HG02759 (cell line): Measurements from ENCODE around the gene ARHGAP26.
A peak's percentile ranks its signal among the peaks of the same experiment; 100 is the strongest.

Experiments
- ATAC-seq: cut with Tn5 transposase; IDR thresholded peaks from one replicate; pipeline ENCODE4 v1.9.1; 2021; ENCODE audit warnings: mild to moderate bottlenecking, moderate library complexity; ENCODE audit not compliant: unreplicated experiment

ARHGAP26 gene

DNA sequence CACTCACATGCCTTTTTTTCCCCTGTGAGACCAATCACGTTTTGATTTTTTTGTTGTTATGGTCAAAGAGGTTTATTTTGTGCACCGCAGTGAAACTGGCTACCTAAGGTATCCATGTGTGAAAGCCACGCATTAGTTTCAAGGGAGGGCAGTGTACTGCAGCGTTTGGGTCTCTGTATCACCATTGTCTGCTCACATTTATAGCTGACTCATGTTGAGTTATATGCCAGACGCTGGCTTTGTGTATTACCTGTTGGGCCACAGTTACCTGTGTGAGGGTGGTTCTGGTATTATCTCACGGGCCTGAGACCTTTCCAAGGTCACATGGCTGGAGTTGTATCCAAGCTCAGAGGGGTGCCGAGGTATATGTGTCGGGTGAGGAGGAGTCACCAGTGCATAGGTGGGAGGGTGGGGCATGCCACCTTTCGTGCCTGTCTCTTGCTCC lies 75.8 kb downstream of the ARHGAP26 start:
- peak; percentile 55 for ATAC-seq

DNA sequence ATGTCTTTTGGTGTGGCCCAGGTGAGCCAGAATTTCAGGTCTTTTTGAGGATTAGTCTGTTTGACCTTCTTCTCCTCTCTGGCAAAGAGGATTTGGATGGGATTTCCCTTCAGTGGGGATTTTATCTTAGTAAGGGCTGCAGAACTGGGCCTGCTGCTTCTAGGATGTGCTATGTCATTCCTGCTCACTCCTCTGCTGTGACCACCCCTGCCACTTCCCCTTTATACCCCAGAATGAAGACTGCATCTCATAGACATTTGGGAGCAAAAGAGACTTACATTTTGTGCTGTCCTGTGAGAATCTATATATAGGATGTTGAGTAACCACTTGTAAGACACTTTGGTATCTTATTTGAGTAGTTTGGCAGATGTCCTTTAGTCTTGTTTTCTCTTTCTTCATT lies 76.2 kb downstream of the ARHGAP26 start:
- peak; percentile 32 for ATAC-seq

DNA sequence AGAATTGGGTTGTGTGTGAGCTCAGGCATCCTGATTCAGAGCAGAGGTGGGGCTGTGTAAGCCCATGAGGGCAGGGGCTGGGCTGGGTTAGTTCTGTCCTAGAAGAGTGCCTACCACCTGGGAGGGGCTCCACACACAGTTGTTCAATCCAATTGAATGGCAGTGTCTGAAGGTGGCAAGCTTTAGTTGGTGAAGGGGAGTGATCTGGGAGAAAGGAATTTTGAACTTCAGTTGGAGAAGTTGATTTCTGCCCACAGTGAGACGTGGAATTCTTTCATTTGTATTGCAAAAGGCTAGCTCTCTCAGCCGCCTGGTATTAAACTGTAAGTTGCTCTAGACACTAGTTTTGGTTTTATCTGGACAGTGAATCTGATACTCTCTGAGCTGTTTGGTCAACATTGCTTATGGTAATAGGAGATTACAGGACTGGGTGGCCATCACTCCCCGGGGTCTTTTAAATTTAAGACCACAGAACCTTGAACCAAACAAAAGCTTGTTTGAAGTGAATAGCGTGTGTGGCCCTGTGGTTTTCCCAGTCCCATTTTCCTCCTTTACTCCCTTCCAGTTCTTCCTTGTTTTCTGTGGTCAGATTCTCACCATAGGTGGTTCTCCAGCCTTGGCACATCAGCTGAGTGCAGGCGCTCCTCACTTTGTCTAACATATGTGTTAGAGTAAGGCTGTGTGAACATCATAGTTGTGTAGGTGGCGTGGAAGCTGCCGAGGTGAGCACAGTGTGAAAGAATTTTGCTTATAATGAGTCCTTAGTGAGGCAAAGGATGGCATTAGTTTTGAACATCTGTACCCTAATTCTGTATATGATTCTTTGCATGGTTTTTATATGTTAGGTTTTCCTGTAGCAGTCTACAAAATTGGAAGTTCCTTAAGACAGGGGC lies 78.0 kb downstream of the ARHGAP26 start:
- ATAC-seq, result no peak

DNA sequence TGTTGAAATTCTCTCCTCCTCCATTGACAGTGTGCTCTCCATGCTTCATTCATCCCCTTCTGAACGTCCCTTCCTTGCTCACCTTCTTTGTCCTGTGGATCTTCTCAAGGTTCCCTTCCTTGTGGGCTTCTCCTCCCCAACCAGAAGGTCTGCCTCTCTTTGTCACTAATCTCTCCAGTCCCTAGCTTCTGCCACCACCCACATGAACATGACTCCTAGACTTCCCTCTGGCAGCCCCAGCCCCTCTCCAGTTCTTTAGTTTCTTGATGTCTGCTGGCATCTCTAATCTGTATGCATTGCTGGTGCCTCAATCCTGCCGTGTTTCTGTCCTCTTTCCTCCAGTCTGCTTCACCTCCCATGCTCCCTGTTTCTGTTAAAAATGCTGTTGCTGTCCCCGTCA lies 79.3 kb downstream of the ARHGAP26 start:
- ATAC-seq, result no peak

DNA sequence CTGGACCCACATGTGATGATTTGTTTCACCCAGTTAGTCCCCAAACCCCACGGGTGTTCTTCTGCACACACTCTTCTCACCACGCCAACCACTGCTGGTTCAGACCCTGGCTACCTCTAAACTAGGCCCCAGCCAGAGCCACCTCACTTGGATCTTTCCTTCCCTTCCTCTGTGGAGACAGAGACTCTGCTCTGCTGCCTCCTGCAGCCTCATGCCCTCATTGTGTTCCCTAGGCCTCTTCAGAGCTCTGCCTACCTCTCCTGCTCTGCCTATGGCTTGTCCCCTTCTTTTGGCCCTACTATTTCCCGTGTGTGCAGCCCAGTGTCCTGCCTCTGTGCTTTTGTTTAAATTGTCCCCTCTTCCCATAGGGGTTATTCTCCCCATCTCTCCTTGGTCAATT lies 79.7 kb downstream of the ARHGAP26 start:
- ATAC-seq, result no peak

DNA sequence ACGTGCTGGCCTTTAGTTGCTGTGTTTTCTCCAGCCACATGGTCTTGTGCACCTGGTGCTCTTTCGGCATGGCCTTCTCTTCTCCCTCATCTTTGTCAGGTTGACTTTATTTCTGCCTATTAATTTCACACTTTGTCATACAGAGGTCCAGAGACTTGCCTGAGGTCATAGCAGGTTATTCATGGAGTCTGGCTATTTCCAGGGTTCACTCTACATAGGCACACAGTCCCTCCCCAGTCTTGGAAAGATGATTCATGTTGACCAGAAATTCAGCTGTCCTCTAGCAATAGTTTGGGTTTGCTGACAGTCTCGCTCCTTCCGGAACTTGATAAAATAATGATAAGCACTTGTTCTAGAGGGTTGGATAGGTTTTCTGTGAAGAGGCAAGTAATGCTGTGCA lies 81.6 kb downstream of the ARHGAP26 start:
- no peak for ATAC-seq

DNA sequence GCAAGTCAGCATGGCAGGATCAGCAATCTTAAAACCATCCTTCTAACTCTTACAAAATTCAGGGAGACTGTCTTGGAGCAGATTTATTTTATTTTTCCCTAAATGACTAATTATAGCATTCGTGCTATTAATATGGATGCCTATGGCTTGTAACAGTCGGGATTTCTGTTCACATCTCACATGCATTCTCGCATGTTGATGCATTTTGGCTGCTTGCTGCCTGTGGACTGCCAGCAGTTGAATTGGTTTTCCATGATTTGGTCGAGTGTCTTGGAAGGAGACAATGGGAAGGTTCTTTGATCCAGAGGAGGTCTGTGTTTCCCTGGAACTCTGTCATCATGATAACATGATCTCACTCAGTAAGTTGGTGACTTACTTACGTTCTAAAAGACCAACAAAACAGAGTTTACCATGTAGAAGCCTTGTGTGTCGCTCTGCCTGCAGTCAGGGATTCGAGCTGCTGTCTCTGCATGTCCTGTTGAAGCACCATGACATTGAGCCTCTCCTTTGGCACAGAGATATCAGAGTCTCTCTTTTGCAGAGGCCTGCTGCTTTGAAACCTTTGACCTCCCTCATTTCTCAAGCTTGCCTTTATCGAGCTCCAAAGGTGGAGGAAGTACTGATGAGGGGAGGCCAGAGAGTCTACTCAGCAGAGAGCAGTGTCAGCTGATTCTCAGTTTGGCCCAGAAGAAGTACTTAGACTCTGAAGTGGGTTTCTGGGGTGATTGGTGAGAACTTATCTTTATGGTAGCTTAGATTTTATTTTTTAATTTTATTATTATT lies 82.4 kb downstream of the ARHGAP26 start:
- ATAC-seq, result no peak

DNA sequence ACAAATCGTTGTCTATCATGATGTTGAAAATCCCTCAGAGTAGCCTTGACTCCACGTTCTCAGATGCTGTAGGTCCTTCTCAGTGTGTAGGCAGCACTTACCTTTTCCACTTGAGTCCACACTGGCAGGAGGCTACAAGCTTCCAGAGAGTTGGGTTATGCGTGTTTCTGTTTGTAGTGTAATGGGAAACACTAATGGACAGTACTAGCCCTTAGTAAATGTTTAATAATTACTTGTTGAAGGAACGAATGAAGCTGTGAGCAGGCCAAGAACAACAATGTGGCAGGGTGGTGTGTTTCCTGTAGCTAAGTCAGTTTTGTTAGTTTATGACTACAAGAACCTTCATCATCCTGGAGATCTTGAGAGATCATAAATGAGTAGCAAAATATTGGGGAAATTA lies 83.5 kb downstream of the ARHGAP26 start:
- ATAC-seq, result no peak

DNA sequence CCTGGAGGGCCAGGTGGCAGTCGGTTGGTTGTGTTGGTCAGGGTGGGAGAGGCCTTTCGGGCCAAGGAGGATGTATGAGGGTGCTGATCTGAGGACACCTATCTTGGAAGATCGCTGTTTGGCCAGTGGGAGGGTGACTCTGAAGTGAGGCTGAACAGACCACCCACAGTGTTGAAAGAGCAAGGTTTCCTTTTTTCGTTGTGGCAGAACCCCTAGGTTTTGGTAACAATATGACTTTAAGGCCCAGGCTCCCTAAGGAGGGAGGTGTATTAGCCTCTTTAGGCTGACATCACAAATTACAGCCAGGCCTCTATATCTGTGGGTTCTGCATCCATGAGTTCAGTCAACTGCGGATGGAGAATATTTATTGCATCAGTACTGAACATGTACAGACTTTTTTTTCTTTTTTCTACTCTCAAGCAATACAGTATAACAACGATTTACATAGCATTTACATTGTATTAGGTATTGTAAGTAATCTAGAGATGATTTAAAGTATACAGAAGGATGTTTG lies 86.1 kb downstream of the ARHGAP26 start:
- ATAC-seq, result no peak

DNA sequence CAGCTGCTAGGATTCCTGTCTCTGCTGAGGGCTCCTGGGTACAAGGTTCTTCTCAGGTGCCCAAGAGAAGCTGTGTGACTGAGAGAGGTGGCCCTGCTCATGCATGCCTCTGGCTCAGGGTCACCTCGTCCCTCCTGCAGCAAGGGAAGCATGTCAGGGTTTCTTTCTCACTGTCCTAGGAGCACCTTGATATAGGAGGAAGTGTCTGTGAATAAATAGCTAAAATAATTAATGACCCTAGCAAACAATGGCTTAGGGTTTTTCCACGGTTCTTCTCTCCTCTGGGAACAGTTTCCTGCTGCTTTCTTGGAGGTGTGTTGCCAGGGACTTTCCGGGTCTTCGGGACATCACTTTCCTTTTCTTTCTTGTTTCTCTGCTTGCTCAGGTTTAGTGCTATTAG lies 87.2 kb downstream of the ARHGAP26 start:
- no peak for ATAC-seq

DNA sequence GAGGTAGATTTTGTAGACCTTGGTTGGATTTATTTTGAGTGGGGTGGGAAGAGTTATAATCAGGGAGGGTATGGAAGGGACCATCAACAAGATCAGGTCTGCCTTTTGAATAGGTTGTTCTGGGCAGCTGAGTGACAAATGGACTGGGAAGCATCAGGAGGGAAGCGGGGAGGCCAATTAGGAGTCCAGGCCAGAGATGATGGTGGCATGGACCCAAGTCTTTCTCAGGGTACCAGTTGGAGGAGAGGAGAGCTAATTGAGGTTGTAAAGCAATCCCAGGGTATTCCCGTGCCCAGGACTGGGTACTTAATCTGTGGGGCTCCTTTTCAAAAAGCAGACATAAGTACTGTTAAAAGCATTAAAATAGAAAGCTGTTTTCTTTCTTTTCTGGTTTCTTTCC lies 88.9 kb downstream of the ARHGAP26 start:
- no peak for ATAC-seq

DNA sequence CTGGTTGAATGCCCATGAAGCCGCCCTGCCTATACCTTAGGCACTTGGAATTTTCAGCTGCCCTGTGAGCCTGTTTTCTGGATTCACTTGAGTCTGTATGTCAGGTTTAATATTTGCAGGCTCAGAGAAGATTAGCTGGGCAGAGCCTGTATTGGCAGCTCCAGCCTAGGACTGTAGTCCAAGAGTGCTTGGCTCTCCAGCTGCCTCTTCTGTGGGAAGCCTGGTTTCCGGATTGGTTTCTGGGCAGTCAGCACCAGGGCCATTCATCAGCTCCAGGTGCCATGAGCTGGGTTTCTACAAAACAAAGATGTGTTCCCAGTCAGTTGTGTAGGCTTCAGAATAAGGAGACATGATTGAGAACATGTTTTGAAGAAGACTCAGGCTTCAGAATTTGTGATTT lies 90.1 kb downstream of the ARHGAP26 start:
- no peak for ATAC-seq

DNA sequence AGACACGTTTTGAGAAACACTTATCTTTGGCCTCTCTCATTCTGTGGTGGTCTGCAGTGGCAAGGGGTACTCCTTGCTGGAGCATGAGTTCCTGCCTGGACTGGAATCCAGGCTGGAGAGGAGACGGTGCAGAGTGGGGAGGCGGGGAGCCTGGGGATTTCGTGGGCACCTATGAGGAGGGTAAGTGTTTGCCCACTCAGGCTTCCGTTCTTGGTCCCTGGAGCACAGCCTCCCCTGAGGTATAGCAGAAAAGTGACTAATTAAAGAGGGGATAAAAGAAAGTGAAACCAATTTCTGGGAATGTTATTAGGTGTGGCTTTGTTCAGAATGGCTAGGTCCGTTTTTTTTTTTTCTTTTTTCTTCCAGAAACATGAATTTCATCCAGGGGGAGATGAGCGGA lies 90.8 kb downstream of the ARHGAP26 start:
- no peak for ATAC-seq

DNA sequence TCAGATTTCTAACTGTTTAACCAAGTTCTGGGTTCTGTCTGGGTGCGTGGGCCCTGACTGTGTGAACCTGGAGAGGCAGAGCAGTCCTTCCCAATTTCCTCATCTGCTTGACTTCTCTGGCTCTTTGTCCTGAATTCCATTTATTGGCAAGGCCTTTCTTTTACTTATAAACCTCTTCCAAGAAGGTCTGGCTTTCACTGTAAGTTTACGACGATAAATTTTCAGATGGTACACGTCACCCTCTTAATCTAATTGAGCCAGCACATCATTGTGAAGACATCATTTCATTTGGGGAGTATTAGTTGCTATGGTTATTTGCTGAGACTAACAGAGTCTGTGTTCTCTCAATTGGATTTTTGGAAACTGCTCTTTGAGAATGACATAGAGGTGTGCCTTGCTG lies 92.4 kb downstream of the ARHGAP26 start:
- no peak for ATAC-seq

DNA sequence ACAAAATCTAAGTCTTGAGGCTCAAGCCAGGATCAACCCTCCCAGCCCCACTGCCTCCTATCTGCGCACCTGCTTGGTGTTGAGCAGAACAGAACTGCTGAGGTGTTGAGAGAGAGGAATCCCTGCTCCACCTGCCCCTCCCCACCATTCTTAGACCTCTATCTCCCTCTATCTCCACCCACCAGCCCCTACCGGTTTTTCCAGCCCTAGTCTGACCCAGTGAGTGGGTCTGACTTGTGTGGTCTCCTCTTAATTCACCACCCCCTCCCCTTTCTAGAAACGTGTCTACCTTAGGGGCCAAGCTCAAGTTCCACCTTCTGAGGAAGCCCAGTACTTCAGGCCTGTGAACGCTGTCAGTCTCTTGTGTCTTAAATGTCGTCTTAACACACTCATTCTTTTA lies 93.7 kb downstream of the ARHGAP26 start:
- no peak for ATAC-seq

DNA sequence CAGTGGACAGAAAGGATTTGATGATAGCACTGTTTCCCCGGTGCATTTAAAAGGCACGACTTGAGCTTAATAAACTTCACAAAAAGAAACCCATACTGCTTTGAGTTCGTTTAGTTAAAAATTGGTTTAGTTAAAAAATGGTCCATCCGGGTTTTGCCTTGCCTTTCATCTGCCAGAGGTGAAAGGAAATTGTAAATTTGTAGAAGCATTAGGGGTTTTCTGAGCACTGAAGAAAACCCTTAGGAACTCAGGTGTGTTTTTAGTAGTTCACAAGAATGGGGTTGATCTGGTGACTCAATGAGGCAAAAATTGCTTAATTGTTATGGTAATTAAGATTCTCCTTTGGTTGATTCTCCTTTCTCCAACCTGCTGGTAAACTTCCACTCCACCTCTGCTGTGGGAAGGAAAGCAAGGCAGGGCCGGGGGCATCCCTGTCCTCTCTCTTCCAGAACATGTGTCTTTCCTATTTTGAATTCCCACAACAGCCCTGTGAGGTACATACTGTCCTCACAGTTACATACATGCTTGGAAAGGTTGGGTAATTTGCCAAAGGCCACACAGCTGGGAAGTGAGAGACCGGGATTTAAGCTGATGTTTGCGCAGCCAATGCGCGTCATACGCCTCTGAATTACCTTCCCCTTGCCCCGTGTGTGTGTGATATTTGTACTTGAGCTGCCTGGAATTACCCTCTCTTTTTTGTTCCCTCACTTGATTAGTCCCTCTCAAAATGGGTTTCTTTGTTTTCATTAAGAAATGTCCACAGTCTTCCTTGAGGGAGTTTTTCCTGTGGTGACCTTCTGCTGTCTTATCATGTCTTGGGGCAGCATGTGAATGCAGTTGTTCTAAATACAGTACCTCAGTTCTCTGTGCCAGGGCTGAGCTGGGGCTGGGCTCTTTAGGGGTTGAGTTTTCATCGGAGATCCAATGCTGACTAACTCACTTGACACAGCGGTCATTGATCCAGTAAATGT lies 94.4 kb downstream of the ARHGAP26 start:
- ATAC-seq, result no peak

DNA sequence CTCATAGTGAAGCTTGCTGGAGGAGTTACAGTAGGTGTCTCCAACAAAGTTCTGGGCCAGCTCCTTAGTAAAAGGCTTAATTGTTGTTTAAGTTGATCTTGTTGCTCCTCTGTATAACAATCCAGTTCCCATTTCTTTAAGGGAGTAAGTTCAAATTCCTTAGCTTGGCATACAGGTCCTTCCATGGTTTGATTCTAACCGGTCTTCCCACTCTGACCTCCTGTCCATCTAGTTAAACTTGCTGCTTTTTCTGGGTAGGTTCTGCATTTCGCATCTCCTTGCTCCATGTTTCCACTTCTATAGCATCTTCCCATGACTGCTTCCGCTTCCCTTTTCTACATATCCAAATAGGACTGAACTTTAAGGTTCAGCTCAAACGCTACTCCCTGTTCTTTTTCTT lies 95.5 kb downstream of the ARHGAP26 start:
- no peak for ATAC-seq

DNA sequence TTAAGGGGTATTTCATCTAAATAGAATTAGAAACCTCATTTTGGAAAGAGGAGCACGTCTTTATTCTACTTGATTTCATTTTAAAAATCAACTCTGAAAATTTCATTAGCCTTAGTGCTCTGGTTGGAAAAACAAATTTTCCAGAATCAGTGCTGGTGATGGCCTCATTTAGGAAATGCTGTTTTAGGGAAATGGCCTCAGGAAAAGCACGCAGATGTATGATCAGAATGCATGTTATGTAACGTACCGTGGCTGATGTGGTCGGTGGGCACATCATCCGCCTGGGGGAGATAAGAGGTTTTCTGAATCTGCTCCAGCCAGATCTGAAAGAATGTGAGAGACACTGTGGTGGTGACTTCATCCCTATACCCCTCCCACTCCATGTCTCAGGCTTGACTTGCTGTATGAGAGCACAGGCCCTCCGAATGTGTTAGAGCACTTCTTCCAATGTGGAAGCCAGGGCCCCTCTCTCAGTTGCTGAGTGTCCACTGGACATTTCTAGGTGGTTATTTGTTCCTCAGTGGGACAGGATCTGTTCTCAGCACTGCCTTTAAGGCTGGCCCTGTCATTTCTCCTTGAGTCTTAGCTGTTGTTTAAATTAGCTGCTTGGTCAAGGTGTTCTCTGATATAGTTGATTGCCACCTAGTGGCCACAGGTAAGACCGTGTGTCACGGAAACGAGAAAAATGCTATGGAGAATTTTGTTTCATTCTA lies 96.5 kb downstream of the ARHGAP26 start:
- ATAC-seq, result peak; percentile 76

DNA sequence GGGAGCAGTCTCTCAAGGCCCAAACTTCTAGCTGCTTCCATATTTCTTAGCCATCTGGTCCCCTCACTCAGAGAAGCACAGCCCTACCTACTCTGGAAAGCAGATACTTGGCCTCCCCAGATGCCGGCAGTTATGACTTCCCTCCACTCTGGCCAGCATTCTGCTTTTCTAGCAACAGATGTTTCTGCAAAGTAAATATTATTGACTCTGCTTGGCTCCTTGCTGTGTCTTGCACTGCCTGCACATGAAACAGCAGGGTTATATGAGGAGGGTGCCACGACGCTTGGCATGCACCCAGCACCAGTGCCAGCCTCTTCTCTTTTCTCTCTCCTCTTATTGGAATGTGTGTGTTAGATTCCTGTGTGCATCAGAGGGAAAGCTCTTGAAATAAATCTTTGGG lies 99.7 kb downstream of the ARHGAP26 start:
- ATAC-seq, result no peak
